SH-SY5Y (cell line): ENCODE measurements around the gene KIF2A.

Experiments used
- GATA2 ChIP-seq: IDR thresholded peaks from 2 replicates; pipeline ENCODE4 v1.6.1; 2011; ENCODE audit warnings: mild to moderate bottlenecking, low read depth, low read length
- GATA3 ChIP-seq: IDR thresholded peaks from 2 replicates; pipeline ENCODE4 v1.6.1; 2011; ENCODE audit warnings: low read depth, mild to moderate bottlenecking, low read length, moderate library complexity

DNA sequence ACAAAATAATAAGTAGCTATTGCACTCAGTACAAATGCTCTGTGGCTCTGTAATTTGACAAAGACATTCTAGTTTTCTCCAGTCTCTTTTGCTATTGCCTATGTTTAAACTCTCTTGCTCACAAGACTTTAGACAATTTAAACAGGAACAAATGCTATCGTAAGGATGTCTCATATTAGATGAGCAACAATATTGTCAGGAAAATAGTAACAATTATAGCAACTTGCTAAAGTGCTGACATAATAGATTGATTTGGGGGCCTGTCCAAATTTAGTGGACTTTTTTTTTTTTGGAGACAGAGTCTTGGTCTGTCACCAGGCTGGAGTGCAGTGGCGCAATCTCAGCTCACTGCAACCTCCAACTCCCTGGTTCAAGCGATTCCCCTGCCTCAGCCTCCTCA is 11.8 kb downstream of the KIF2A start:
- no peak for TF ChIP-seq GATA2
- TF ChIP-seq GATA3: no peak
